Upper lobe of left lung (tissue), 4 donors: Measurements from ENCODE around the gene PTH2.

Experiments
- EP300 ChIP-seq, 4 donors: sonication (generic); formaldehyde crosslinking; IDR thresholded peaks; one replicate each; pipeline ENCODE4 v1.5.1; 2017; ENCODE audit warnings: antibody characterized with exemption in 4 of 4, control low read depth in 2 of 4
- POLR2A ChIP-seq, 4 donors: fragments of 450-650 bp; IDR thresholded peaks; one replicate each; pipeline ENCODE4 v1.5.1; 2016 to 2017; ENCODE audit warnings: antibody characterized with exemption in 4 of 4, mild to moderate bottlenecking in 2 of 4
- POLR2AphosphoS5 ChIP-seq, 2 donors: sonication (generic); formaldehyde crosslinking; IDR thresholded peaks; one replicate each; pipeline ENCODE4 v1.5.1; 2017; ENCODE audit warnings: antibody characterized with exemption in 2 of 2
- TF ChIP-seq, protein P1 (sequence below), 6 experiments: fragments of 450-650 bp in 4 of 6; fragments of 200-600 bp in 2 of 6; sonication (generic) in 2 of 6; IDR thresholded peaks; one replicate each; pipeline ENCODE4 v1.5.1; 2016 to 2019; ENCODE audit warnings: antibody characterized with exemption in 6 of 6

DNA sequence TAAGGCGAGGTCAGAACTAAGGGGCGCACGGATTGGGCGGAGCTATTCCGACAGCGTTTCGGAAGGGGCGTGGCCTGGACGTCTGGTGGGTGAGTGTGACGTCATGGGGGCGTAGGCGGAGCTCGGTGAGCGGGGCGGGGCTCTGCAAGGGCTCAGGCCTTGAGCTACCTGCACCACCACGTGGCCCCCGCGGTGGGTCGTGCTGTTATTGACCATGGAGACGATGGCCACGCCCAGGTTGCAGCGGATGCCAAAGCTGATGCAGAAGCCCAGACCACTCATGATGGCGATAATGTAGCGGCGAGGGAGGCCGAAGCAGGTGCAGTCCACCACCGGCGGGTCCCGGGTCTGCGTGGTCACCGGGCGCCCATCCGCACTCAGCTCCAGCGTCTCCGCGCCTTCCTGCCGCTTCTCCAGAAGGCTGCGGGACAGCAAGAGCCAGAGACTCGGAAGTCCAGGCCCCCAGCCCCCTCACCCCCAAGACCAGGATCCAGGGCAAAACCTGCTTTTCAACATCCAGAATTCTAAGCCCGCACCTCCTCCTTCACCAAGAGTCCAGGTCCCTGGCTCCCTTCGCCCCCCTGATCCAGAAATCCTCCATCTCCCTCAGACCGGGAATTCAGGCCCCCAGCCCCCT, 13.3 kb upstream of the PTH2 start:
- TF ChIP-seq POLR2AphosphoS5 (IDR thresholded peaks at IDR 0.05) (no peak), POLR2A (IDR thresholded peaks at IDR 0.05) (peak in 1 of 4 donors; percentile 12), EP300 (IDR thresholded peaks at IDR 0.05) (no peak)
- TF ChIP-seq, protein P1, sequence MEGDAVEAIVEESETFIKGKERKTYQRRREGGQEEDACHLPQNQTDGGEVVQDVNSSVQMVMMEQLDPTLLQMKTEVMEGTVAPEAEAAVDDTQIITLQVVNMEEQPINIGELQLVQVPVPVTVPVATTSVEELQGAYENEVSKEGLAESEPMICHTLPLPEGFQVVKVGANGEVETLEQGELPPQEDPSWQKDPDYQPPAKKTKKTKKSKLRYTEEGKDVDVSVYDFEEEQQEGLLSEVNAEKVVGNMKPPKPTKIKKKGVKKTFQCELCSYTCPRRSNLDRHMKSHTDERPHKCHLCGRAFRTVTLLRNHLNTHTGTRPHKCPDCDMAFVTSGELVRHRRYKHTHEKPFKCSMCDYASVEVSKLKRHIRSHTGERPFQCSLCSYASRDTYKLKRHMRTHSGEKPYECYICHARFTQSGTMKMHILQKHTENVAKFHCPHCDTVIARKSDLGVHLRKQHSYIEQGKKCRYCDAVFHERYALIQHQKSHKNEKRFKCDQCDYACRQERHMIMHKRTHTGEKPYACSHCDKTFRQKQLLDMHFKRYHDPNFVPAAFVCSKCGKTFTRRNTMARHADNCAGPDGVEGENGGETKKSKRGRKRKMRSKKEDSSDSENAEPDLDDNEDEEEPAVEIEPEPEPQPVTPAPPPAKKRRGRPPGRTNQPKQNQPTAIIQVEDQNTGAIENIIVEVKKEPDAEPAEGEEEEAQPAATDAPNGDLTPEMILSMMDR (IDR thresholded peaks at IDR 0.05) = no peak
